Amygdala (tissue), 56 donors: ENCODE data around the gene WDR49.

Experiments
- DNase-seq, 56 donors: peaks; one replicate each; lab custom pipeline; 2025; lab: John Stamatoyannopoulos, UW

WDR49 gene

DNA sequence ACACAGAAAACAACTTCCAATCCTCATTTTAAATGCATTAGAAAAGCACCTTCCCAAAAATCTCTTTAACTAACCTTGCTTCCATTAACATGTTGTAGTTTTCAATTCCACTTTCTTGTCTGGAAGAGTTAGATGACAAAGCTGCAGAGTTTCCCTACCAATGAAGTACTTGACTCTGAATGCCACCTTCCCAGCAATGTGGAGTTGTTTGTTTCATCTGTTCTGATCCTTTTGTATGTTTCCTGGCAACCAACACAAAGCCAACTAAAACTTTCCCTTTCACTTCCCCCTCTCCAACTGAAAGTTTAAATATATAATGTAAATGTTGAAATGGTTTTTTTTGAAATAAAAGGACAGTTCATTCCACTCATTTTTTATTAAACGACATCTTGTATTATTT, at the start of gene WDR49:
Gene WDR49, minus strand, starts transcription at position 183 of the 400 bp plus-strand sequence. CDS start 517 bp downstream, outside the sequence.
- DNase-seq, result peak in 1 of 56 donors; percentile 7

DNA sequence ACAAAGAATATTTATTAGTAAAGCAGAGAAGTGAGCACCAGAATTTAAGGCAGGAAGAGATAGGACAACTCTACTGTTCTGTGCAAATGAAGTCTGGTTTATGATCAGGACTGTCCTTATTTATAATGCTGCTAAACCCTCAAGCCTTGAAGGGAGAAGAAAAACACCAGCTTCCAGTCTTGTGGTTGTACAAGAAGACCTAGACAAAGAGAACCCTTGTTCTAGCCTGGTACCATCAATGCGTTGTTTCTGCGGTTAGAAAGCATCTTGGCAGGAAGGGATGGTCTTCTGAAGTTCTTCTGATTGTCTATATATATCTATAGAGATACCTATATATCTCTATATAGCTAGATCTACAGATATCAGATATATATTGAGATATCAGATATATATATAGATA, 47.2 kb upstream of the WDR49 start:
- DNase-seq, result no peak

DNA sequence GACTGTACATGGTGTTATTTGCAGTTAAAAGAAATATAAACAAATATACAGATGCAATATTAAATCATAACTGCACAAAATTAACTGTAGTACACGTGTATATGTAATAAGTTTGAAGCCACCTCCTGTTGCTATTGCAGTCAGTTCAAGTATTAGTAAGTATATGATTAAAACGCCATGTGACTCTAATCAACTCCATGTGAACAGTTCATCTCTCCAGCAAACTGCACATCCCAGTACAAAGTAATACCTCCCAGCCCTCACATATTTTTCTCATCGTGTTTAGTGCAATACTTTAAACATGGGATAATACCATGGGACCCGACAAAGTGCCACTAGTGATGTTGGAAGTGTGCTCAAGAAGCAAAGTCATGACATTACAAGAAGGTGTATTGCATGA, 46.3 kb upstream of the WDR49 start:
- DNase-seq, result no peak

DNA sequence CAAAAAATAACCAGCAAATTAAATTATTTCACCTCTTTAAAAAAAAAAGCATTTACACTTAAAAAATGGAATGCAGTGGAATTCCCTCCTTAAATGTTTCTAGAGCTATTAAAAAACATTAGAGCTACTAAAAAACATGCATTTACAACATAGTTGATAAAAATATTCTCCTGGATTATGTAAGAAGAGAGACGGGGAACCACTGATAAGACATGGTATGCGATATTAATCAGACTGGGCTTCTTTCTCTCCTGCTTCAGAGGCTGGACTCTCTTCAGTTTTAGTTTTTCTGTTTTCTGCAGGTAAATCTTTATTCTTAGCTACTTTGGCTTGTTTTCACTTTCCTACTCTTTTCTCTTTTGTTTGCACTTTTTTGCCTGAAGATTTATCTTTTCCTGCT, 40.4 kb upstream of the WDR49 start:
- DNase-seq, result no peak

DNA sequence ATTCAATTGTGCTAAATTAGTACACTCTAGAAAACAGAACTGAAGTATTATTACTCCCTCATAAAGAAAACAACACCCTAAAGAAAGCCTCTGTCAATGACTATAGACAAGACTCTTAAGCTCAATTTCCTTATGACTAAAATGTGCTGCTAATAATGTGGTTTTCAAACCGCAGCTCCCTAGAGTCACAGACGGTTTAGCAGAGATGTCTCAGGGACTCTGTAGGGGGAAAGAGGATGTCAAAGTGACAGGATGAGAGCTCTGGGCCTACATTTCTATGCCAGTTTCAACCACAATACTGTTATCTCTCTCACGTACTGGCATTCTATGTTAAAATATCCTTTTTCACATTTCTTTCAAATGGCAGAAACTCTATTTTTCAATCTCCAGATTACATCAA, 37.6 kb upstream of the WDR49 start:
- DNase-seq, result no peak

DNA sequence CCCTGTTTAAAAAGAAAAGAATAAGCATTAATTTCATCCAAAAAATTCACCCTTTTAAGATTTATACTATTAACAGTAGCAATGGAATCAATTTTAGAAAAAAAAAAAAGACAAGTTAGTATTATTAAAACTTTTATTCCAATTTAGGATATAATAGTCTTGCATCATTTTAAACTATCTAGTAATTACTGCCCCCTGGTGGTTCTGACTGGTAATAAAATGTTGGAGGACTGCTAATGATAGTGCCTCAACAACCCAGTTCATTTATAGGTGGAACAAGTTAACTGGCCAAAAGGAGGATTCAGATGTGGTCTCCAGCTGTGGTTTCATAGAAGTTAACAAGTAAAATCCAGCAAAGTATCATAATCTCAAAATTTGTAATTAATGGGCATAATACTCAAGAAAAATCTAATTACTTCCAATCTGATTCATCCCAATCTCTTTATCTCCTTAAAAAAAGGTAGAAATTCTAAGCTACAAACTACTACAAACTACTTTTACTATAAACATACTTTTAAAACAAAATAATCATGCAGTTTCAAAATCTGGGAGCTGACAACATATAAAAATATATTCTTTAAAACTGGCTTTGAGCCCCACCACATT, 30.7 kb upstream of the WDR49 start:
- DNase-seq, result peak in 16 of 56 donors; percentile 0 to 78 (median 10)

DNA sequence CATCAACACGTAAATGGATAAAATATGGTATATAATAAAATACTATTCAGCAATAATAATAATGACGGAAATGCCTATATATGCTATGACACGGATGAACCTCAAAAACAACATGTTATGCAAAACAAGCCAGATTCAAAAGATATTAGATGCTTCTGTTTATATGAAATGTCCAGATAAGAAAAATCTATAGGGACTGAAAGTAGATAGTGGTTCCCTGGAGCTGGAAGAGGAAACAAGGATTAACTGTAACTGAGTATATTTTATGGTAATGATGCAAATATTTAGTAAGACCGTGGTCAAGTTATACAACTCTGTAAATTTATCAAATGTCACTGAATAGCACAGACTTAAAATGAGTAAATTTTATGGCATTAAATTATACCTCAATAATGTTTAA, 25.8 kb upstream of the WDR49 start:
- DNase-seq, result no peak

DNA sequence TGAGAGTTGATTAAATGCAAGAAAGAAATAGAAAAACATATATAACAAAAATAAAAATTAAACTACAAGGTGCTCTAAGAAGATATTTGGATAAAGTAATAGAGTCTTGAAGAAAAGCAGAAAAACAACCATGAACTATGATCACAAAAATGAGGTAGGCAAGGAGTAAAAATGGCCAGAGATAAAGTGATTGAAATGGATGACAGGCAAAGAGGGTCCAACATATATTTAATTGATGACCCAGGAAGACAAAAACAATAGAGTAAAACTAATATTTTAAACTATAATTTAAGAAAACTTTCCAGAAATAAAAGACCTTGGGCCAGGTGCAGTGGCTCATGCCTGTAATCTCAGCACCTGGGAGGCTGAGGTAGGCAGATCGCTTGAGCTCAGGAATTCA, 22.1 kb upstream of the WDR49 start:
- DNase-seq, result no peak

DNA sequence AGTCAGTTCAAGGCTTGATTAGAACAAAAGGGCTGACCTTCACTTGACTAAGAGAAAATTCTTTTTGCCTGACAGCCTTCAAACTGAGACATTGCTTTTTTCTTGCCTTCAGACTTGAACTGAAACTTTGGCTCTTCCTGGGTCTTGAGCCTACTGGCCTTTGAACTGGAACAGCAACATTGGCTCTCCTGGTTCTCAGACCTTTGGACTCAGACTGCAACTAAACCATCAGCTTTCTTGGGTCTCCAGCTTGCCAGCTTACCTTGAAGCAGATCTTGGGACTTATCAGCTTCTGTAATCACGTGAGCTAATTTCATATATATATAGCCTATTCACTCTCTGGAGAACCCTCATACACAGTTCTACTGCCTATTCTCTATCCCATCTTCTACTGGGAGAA, 19.5 kb upstream of the WDR49 start:
- DNase-seq, result no peak

DNA sequence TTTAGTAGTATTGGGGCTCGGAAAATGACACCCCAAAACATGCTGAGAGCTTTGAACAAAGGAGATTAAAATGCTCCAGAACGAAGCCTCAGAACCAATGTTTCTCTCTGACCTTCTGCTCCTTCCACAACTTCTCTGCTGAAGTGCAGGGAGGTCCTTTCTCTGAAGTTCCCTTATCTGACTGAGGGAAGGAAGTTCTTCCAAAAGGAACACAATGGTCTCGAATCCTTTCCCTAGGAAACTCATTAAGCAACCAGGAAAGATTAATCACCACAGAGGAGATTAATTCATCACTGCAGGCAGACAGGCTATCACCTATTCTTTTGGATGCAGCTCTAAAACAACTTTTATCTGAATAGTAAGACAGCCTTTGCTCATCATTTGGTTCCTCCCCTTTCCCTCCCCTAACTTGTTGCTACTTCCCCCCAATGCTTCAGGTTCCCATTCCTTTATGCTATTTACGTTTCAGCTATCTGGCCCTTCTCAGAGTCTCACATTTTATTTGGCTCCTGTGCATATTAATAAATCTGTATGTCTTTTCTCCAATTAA, 18.2 kb upstream of the WDR49 start:
- DNase-seq, result no peak

DNA sequence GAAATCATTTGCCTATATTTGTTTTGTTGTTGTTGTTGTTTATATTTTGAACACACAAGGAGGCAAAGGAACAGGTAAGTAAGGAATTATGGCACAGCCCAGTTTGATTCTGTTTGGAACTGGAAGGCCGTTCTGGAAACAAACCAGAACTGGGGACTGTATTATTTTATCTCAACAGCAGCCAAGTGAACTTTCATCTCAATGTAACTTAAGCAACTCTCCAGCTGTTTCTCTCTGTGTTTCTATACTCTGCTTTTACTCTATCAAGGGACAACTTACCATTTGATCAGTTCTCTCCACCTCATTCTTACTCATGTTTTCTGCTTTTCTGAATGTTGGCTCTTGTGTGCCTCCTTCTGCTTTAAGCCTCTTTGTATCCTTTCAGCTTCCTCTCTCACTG, 16.0 kb upstream of the WDR49 start:
- no peak for DNase-seq

DNA sequence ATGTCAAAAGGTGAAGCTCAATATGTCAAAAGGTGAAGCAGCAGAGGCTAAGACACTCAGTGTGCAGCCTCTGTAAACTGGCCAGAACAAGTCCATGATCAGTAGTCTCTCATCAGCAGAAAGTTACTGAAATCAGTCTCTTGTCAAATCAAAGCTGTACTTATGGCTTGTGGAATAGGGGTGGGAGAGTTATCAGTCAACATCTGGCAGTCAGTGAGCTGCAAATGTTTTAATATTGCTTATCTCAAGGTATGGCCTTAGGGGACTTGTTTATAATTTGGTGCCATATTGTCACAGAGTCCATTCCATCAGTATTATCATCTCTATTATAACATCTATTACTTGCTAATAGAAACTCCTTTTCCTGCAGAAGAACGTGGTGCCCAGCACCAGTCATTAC, 14.9 kb upstream of the WDR49 start:
- DNase-seq, result no peak

DNA sequence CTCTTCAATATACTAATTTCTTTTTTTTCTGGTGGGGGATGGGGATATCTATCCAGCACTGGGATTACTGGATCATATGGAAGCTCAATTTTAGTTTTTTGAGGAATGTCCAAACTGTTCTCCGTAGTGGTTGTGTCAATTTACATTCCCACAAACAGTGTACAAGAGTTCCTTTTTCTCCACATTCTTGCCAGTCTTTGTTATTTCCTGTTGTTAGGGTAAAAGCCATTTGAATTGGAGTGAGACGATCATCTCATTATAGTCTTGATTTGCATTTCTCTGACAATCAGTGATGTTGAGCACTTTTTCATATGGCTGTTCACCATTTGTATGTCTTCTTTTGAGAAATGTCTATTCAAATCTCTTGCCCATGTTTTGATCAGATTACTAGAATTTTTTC, 12.8 kb upstream of the WDR49 start:
- no peak for DNase-seq

DNA sequence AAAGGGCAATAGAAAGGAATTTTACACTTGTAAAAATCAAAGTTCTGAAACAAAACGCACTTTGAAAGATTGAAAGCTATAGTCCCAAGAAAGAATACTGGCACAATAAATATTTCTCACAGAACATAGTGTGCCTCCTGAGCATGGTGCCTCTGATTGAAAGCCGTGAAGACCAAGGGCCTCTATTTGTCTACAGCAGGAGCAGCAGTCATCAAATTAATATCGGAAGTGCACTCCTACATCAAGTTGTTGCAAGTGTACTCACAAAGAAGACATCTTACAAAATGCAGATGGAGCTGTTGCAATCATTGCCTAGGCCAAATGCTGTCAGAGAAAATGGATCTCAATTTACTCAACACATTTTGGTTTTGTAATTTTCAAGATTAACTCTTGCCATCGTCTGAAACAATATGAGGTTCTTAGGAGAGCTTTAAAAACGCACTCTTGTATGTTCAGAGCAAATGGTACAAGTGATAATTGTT, 9.2 kb upstream of the WDR49 start:
- DNase-seq, result no peak

DNA sequence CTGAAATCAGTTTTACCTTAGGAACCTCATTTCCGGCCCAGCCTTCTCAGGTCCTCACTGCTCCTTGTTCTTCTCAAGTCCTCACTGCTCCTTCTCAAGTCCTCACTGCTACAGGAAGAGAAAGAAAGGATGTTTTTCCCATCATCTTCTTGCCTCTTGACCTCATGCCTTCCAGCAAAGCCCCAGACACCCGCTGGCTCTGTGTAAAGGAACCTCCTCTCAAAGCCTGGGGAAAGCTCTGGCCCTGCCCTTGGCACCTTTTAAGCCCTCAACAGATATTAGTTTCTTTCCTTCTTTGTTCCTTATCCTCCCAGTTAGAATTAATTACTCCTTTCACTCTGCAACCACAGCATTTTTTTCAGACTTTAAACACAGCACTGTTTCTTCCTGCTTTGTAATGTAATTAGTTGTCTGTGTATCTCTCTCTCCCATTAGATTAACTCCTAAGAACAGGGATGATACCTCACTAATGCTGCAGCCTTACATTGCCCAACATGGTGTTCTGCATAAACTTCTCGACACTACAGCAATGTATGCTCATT, 4.0 kb upstream of the WDR49 start:
- no peak for DNase-seq

DNA sequence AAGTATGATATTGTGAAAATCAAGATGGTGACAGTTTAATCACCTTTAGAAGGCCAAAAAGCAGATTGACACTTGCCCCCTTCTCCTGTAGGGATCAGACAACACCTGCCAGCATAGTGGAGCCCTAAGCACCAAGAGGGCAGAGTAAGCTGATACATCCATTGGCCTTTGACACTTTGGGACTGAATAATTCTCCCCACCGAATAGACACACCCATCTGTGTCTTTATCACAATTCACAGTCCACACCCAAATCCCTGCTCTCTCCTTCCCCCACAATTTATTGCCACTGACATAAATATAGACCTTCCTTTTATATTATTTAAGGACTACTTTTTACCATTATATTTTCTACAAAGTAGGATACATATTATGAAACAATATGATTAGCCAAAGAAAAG, 3.1 kb upstream of the WDR49 start:
- no peak for DNase-seq

DNA sequence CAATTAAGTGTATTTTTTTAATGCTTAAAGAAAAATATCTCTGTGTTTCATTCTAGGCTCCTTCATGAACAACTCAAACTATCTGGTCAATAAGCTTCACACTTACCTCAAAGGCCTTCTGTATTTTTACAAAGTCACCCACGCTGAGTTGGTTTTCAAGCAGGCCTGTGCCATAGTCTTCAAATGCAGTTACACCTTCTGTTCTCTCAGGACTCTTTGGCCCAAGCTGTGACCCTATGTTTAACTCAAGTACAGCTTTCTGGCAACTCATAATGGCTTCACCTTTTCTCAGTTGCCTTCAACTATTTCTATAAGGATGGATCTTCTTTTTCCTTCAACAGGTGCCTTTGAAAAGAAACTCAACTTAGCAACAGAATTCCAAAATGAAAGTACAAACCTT, 587 bp downstream of the WDR49 start:
- no peak for DNase-seq

DNA sequence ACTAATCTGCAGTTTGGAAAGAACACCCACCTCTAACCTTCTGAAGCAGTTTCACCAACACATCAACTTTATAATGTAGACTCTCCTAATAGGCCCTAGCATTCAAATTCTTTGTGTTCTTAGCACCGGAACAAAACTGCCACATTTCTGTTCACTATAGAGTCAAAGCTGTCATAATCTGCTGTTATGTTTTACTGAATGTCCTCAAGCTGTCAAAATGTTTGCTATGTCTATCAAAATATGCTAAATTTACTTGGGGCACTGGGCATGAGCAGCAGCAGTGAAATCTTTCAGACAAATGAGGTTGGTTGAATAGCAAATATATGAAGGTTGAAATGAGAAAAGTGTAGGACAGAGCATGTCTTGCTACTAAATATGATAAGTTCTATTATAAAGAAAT, 1.9 kb downstream of the WDR49 start:
- DNase-seq, result no peak

DNA sequence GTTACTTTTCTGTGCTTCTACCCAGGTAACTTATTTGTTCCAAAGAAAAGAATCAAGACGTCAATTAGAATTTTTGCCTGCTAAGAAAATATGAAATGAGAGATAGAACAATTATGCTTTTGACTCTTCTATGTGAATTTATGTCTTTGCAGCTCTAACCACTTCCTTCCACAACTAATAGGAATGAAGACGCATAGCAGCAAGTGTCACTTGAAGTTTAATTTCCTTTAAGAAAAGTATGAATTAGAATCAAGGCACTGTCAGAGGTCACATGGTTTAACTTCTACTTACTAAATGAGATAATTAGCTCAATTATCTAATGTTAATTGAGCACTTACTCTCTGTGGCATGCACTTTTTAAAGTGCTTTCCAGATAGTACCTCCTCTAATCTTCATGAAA, 3.3 kb downstream of the WDR49 start:
- DNase-seq, result no peak

DNA sequence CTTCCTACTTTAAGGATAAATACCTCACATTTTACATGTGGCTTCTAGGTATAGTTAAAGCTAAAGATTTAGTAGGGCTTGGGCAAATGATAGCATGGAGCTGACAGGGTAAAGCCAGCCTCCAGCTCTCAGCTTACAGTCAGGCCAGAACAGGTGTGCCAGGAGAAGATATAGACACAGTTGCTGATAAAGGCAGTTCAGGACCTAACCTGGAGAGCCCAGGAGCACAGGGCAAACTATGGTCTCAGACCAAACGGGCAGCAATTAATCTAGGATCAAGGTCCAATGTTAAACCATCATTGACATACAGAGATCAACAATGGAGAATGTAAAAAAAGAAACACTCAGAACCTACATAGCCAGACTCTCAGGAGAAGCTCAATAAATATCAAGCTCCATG, 4.0 kb downstream of the WDR49 start:
- no peak for DNase-seq

DNA sequence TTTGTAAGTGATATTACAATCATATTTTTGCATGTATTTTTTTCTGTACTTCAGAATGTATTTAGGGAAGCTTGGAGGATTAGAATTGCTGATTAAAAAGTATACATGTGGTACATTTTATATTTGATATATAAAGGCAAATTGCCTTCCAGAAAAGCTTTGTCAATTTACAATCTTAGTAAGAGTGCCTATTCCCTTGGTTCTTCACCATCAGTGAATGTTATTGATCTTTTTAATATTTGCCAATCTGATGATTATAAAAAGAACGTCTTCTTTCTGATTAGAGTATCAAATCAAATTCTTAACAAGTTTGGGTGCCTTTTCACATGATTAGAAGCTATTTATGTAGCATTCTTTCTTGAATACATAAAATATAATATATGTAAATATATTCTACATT, 9.1 kb downstream of the WDR49 start:
- no peak for DNase-seq

DNA sequence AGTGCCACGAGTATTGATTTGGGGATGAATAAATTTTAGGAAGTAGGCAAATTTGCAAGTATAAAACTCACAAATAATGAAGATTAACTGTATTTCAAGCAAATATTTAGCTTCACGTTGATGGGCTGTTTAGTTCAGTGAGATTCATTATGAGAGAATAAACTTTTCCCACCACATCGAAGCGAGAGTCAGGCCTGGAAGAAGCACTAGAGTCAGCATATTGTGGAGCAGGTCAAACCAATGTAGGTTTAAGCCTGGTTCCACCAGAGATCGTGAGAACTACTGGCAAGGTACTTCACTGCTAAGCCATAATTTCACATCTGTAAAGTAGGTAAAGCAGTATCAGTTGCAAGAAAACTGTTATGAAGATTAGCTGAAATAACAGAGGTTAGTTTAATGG, 22.3 kb downstream of the WDR49 start:
- DNase-seq, result no peak

DNA sequence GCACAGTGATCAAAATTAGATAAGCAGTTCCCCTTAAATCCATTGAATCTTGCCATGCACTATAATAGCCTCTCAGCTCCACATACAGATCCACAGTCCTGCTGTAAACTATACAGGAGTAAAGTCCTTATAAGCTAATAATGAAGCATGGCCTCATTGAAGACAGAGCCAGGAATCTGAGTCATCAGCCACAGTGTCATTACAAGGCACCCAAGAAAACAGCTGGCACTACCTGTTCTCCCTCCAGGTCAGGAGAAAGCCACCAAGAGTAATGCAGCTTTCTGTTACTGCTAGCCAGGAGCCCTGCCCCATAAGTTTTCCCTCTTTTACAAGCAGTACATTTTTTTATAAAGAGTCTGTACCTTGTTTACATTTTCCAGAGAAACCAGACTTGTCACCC, 27.3 kb downstream of the WDR49 start:
- DNase-seq, result peak in 1 of 56 donors; percentile 1
